Thyroid gland (tissue), 4 donors: Measurements from ENCODE around the gene DDX23. TPM values are rescaled to one million over a fixed set of nuclear protein-coding genes. Genes with fewer than 3 reads are reported as not detected.

Experiments
- DNase-seq, 2 donors: peaks; one replicate each; pipeline ENCODE4 v3.0.0-alpha.2; 2019
- H3K27ac ChIP-seq, 3 donors: fragments of 200-600 bp; sonication (generic); 1 replicate in 2 of 3; 2 replicates in 1 of 3; pipeline ENCODE4 v1.5.1; 2016 to 2019; ENCODE audit warnings: mild to moderate bottlenecking in 1 of 3, moderate library complexity in 1 of 3
- H3K27me3 ChIP-seq: fragments of 200-600 bp; sonication (generic); one replicate; pipeline ENCODE4 v1.5.1; 2019
- H3K36me3 ChIP-seq, 2 donors: fragments of 200-600 bp; sonication (generic); one replicate each; pipeline ENCODE4 v1.5.1; 2016 to 2019
- H3K4me1 ChIP-seq, 2 donors: fragments of 200-600 bp; sonication (generic); one replicate each; pipeline ENCODE4 v1.5.1; 2017 to 2019
- H3K4me3 ChIP-seq, 3 donors: fragments of 200-600 bp; sonication (generic); replicated peaks in 1 of 3; 1 replicate in 2 of 3; 2 replicates in 1 of 3; pipeline ENCODE4 v1.5.1; 2016; ENCODE audit warnings: mild to moderate bottlenecking in 1 of 3
- H3K9me3 ChIP-seq: fragments of 200-600 bp; sonication (generic); one replicate; pipeline ENCODE4 v1.5.1; 2017
- CTCF ChIP-seq, 6 experiments: fragments of 200-600 bp in 3 of 6; fragments of 450-650 bp in 3 of 6; sonication (generic) in 3 of 6; IDR thresholded peaks; one replicate each; pipeline ENCODE4 v1.5.1; 2016 to 2019; ENCODE audit warnings: antibody characterized with exemption in 6 of 6, mild to moderate bottlenecking in 2 of 6, inconsistent platforms in 1 of 6, moderate library complexity in 1 of 6
- POLR2A ChIP-seq, 2 donors: fragments of 450-650 bp; IDR thresholded peaks; one replicate each; pipeline ENCODE4 v1.6.1; 2017; ENCODE audit warnings: antibody characterized with exemption in 2 of 2, mild to moderate bottlenecking in 2 of 2, moderate library complexity in 1 of 2
- WGBS, 2 donors: methylation state at CpG; one replicate each; pipeline ENCODE4 v1.1.5; 2017; 5-methylcytosine and 5-hydroxymethylcytosine counted together
- intact Hi-C: fragments of 100-400 bp; cut with DNase I; formaldehyde crosslinking; loops from one replicate; pipeline ENCODE4 v1.15.1; 2023
- total RNA-seq, 4 donors: library from RNA; depleted of rRNA; stranded (reverse); fragments of >200 nt; gene quantifications; one replicate each; pipeline ENCODE4 v1.2.3, GENCODE V29; 2016

DDX23 gene
- total RNA-seq, 4 donors from 2014 or later, result 59.4 to 88.2 (median 70.9) TPM

GRCh38 chr12:48810903-48811431, 41.0 kb downstream of the DDX23 start:
- 51 to 65% methylated on average over 5 of the region's 5 CpGs for WGBS, 2 donors
- no peak for DNase-seq
- intact Hi-C loops, result no loop called here

GRCh38 chr12:48807981-48808380, 44.0 kb downstream of the DDX23 start:
- H3K27me3 ChIP-seq, result no peaks in the 10 kb centered on the region
- intact Hi-C loops, result no loop called here
- no peaks in the 10 kb centered on the region for H3K36me3 ChIP-seq
- WGBS, 2 donors, result 94 to 99% methylated on average over 3 of the region's 3 CpGs
- DNase-seq, result no peak
- no peak overlapping the region for H3K27ac ChIP-seq
- TF ChIP-seq CTCF (IDR thresholded peaks at IDR 0.05) (no peak), POLR2A (IDR thresholded peaks at IDR 0.05) (no peak)
- no peaks in the 10 kb centered on the region for H3K9me3 ChIP-seq
- H3K4me1 ChIP-seq, result no peaks in the 10 kb centered on the region
- no peak overlapping the region for H3K4me3 ChIP-seq

More at GRCh38 chr12:48810903-48811431, 41.0 kb downstream of the DDX23 start:
- Histone ChIP-seq H3K27me3 (no peaks in the 10 kb centered on the region), H3K9me3 (no peaks in the 10 kb centered on the region), H3K4me1 (peaks cover 6 to 13% of the 10 kb centered on the region in 2 donors), H3K36me3 (no peaks in the 10 kb centered on the region), H3K4me3 (no peak overlapping the region), H3K27ac (no peak overlapping the region)
- TF ChIP-seq CTCF (IDR thresholded peaks at IDR 0.05) (no peak), POLR2A (IDR thresholded peaks at IDR 0.05) (no peak)

GRCh38 chr12:48803675-48804074, 48.3 kb downstream of the DDX23 start:
- no peak overlapping the region for H3K4me3 ChIP-seq
- no peak for DNase-seq
- 55 to 70% methylated on average over 1 of the region's 1 CpG for WGBS, 2 donors
- no peaks in the 10 kb centered on the region for H3K4me1 ChIP-seq
- TF ChIP-seq CTCF (IDR thresholded peaks at IDR 0.05) (no peak), POLR2A (IDR thresholded peaks at IDR 0.05) (no peak)
- H3K36me3 ChIP-seq, result no peaks in the 10 kb centered on the region
- no peaks in the 10 kb centered on the region for H3K9me3 ChIP-seq
- no peaks in the 10 kb centered on the region for H3K27me3 ChIP-seq
- H3K27ac ChIP-seq, result no peak overlapping the region
- intact Hi-C loops, result no loop called here

GRCh38 chr12:48800971-48801370, 51.0 kb downstream of the DDX23 start:
- DNase-seq, result no peak

More at GRCh38 chr12:48800971-48801370, 51.0 kb downstream of the DDX23 start:
- no peaks in the 10 kb centered on the region for H3K4me1 ChIP-seq
- TF ChIP-seq CTCF (IDR thresholded peaks at IDR 0.05) (no peak), POLR2A (IDR thresholded peaks at IDR 0.05) (no peak)
- WGBS, 2 donors, result 79% methylated on average over 8 of the region's 14 CpGs
- no peak overlapping the region for H3K4me3 ChIP-seq
- intact Hi-C loops, result no loop called here
- H3K27me3 ChIP-seq, result no peaks in the 10 kb centered on the region
- H3K27ac ChIP-seq, result no peak overlapping the region
- H3K36me3 ChIP-seq, result no peaks in the 10 kb centered on the region
- H3K9me3 ChIP-seq, result no peaks in the 10 kb centered on the region
